ENCODE measurements around the gene TPH2.

TPH2 gene

DNA sequence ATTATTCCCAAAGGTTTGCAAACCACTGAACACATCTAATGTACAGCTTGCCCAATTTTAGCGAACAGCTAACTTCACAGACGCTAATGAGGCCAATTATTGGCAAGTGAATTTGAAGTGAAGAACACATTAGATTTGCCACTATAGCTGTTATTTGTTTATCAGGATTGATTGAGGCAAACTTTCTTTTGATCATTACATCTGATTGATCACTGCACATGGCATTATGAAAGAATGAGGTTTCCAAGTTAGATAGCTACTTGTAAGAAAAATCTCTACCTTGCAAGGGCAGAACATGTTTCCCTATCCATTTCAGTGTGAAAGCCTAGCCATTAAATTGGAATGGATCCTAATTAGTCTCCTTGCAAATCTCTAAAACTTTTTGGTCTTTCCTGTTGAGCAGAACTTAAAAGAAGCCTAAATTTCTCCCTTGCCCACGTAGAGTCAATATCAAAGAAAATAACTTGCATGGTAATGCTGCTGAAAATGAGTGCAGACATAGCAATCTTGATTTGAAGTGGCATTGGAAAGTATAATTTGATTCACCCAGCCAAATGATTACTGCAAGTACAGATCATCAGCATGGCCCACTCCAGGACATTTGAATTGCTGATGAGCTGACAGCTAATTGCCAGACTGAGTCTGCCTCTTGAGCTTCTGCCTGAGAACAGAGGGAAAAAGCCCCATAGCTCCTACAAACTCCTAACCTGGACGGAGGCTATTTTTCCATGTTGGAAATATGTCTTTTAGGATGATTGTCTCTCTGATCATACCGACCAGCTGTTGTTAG, 98.6 kb downstream of the TPH2 start:
- DNase-seq = no peak

DNA sequence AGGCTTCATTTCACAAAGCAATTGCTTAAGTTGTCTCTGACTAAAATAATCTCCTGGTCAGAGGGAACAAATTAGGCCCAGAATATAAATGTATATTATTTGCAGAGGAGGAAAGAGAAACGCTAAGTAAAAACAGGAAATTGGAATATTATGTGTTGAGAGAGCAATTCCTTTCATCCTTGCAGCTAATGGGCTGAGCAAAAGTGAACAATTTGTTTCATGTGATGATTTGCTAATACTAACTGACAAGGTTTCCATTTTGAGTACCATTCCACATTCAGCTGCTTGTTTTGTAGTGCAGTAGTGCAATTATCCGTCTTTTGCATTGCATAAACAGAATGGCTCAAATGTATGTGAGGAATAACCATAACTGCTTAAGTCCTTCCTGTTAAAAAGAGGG, 103.2 kb downstream of the TPH2 start:
- no peak for DNase-seq

DNA sequence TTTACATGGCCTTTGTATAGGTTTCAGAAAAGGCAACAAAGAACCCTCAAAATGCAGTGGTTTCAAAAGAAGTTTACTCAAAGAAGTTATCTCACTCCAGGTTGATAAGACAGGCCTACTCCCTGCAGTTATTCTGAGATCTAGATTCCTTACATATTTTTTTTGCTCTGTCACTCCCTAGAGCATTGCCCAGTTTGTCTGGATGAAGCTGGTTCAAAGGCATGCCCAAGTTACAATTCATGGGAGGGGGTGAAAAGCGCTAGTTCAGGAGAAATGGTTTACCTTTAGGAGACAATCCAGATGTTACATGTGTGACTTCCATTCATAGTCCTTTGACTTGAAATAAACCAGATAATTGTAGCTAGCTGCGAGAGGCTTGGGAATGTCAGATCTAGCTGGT, 115.0 kb downstream of the TPH2 start:
- no peak for DNase-seq

DNA sequence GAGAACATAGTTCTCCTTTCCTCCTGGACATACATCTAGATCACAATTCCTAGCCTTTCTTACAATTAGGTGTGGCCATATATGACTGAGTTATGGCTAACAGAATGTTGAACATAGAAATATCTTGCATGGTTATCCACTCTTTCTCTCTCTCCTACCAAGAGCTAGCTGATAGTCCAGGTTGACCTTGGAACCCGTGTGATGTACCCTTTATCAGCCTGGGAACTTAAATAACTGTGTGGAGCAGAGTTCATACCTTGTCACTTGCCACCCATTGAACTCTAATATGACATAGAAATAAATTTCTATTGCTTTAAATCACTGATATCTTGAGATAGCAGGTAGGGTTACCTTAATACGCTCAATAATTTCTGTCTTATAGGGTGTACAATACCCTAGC, 115.9 kb downstream of the TPH2 start:
- no peak for DNase-seq

DNA sequence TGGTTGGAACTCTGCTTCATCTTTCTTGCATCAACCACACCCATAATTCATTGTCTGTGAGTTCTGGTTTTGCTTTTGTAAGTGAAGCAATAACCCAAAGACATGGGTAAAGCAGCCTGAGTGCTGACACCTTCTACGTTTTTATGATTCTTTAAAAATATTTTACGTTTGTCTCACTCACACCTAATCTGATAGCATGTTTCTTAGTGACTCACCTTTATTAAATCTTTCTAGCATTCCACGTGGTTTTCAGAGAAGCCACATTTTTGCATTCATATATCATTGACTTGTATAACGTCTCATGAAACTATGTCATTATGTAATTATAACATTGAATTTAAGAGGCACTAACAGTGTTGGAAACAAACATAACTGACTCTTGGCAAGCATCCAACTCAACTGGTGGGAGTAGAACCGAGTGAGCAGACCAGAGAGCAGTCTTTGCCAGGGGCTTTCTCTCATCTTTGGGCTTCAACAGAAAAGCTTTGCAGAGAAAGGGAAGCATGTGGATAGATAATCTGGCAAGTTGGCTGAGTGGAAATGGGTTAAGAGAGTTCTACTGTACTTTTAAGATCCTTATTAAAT, 118.8 kb downstream of the TPH2 start:
- DNase-seq = no peak

DNA sequence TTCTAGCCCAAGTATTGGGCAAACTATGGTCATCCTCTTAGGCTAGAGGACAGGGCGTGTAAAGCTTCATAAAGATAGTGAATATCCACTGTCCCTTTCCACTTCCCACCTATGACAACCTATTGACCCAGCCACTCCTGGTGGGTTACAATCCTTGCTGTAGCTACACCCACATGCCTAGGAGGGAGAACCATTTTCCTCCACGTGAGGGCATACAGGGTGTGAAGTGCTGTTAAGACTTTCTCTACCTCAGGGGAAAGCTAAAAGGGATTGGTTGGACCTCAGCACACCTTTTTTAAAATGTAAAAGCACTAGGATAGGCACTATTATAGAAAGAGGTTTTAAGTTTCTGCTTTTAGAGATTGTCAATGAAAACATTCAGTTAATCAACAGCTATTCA, 124.4 kb downstream of the TPH2 start:
- DNase-seq = no peak

DNA sequence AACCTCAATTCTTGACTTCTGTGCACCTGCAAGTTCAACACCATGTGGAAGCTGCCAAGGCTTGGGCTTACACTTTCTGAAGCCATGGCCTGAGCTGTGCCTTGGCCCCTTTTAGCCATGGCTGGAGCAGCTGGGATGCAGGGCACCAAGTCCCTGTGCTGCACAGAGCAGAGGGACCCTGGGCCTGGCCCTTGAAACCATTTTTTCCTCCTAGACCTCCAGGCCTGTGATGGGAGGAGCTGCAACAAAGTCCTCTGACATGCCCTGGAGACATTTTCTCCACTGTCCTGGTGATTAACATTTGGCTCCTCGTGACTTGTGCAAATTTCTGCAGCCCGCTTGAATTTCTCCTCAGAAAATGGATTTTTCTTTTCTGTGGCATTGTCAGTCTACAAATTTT, 132.4 kb downstream of the TPH2 start:
- DNase-seq = no peak

DNA sequence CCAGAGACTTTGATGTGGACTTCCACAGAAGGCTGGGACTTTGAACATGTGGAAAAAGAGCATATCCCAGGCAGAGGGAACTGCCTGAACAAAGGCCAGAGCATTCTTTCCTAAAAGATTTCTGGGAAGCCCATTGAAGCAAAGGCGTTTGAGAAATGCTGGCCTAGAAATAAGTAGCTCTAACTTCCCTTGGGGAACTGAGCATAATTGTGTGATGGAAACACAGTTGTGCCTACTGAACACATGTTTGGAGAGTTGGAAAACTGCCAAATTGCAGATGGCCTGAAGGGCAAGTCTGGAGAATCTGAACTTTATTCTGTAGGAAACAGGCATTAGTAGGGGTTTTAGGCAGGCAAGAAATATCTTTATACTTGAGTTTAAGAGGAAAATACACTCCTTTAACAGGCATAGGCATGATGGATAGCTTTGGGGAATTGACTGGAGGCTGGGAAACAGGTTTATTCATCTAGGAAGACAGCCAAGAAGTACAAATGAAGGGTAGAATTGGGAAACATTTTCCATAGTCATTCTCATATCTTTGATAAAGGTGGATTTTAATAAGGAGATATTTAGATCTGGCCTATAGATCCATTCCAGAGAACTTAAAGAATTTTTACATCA, 134.1 kb downstream of the TPH2 start:
- no peak for DNase-seq

DNA sequence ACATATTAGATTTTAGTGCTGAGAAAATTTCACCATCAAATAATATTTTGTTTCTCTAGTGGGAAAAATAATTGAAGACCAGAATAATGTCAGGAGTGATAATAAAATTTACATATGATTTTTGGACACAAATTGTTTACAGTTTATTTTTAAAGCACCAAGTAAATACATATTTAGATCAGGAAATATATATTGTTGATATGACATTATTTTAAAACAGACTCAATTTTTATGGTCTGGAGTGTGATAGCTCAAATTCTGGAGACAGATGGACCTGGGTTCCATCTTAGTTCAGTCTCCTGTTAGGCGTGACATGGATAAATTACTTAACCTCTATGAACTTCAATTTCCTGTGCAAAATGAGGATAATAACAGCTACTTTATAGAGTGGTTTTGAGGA, 135.4 kb downstream of the TPH2 start:
- no peak for DNase-seq

DNA sequence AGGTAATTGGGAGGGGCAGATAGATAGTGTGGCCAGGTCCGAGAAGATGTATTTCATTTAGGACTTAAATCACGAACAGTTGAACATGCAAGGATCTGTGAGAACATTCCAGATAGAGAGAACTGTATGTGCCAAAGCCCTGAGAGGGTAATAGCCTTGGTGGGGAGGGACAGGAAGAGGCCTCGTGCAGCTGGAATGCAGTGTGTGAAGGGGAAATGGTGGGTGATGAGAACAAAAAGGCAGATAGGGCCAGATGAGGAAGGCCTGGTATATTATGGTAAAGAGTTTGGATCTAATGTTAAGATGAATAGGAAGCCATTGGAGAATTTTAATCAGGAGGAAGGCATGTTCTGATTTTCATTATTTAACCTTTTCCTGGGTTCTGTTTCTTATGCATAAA, 136.3 kb downstream of the TPH2 start:
- DNase-seq = no peak

DNA sequence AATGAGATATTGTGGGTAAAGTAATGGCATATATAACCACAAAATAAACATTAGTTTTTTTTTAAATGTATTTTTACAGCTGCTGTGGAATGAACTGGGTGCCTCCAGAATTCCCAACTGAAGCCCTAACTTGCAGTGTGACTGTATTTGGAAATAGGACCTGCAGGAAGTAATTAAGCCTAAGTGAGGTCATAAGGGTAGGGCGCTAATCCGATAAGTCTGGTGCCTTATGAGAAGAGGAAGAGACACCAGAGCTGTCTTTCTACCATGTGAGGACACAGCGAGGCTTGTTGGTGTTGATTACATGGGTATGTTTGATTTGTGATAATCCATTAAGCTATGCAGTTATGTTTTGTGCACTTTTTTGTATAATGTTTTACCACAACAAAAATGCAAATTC, 136.8 kb downstream of the TPH2 start:
- DNase-seq = no peak

DNA sequence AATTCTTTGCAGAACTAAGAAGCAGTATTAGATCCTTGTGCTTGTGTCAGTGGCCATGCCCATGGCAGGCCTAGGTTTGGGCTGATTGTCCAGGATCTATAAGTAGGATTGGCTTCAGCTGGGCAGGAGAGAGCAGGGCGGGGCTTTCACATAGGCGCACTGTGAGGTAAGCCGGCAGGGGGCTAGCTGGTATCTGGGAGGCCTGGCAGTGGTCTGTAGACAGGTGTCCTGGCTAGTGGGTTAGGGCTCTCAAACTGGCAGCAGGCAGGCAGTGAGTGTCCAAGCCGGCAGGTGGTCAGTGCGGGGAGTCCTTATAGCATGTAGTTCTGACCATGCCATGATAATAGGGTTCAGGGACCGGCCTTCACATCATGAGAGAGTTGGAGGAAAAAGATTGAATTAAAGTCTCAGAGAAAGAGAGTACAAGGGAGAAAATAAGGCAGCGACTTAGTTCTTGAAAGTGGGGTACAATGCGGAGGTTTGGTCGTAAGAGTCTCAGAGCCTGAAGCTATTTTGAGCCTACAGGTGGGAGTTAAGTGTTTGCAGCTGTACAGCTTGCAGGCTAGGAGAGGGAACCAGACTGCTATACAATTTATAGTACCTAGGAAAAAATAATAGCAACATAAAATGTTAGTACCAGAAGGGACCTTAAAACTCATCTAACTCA, 137.4 kb downstream of the TPH2 start:
- no peak for DNase-seq

DNA sequence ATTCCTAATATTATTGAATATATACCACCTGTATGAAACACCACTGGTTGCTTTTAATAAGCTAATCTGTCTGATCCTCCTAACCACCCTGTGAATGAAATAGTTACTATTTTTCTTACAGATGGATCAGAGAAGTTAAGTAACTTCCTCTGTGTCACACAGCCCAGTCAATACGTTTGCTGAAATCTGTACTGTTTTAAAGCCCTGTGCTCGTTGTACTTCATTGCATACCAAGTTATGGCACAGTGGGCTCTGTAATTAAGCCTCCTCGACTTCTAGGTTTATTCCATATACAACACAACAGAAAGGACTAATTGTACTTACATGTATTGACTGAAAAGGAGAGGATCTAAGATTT, 137.9 kb downstream of the TPH2 start:
- DNase-seq = no peak

DNA sequence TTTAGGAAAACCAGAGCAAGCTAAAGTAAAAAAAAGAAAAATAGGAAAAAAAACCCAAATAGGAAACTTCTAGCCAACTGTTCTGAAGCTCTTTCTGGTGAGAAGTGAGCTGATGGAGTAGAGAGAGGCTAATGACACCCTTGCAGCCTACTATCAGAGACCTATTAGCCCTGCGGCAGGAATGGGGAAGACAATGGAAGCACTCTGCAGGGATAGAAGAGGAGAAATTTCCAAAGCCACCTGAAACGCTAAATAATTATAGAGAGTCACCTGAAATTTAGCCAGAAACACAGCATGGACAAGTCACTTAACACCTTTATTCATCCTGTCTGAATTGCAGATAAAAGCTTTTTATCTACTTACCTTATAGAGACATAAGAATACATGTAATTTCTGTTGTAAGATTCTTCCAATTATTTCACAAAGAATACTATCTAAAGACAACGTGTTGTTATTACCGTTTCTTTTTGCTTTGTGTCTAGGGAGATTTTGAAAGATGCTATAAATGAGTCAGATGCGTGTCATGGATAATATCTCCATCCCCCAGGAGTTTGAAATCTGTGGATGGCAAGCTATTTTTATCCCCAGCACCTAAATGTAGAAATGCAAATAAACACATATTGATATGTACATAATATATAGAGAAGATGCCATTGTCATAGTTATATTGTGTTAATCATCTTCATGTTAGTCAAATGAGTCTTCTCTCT, 138.6 kb downstream of the TPH2 start:
- DNase-seq = no peak

DNA sequence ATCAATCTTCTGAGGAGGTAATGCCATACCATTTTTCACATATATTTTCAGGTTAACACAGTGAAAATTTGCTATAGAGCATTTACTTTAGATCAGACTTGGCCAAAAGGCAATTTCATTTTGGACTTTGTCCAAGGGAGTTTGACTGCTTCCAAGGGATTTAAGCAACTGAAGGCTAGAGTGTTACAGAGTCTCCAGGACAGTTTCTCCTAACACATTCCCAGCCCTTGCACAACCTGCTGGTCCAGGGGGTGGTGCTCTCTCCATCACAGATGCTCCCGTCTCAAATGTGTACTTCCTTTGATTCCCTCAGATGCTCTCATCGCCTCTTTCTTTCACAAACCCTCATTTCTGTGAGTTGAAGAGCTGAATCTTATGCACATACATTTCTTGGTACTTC, 143.1 kb downstream of the TPH2 start:
- no peak for DNase-seq
